Loucy (cell line): ENCODE data around the gene TUB.

Experiments used
- H2AFZ ChIP-seq: fragments of 200-600 bp; sonication (generic); 2 replicates; pipeline ENCODE4 v1.6.0; 2016; ENCODE audit warnings: antibody characterized with exemption, mild to moderate bottlenecking, low read length, moderate library complexity
- H3F3A ChIP-seq: fragments of 200-600 bp; 2 replicates; pipeline ENCODE4 v1.6.0; 2016; ENCODE audit warnings: antibody characterized with exemption, low read depth, mild to moderate bottlenecking
- H3K27me3 ChIP-seq: fragments of 200-600 bp; sonication (generic); 2 replicates; pipeline ENCODE4 v1.6.1; 2014; ENCODE audit warnings: low read length, mild to moderate bottlenecking; ENCODE audit not compliant: insufficient read depth, poor library complexity, severe bottlenecking
- H3K36me3 ChIP-seq: fragments of 200-600 bp; sonication (generic); 2 replicates; pipeline ENCODE4 v1.6.1; 2016; ENCODE audit warnings: low read length; ENCODE audit not compliant: insufficient read depth
- H3K4me1 ChIP-seq: fragments of 200-600 bp; sonication (generic); 2 replicates; pipeline ENCODE4 v1.5.1; 2014; ENCODE audit warnings: low read length, mild to moderate bottlenecking; ENCODE audit not compliant: insufficient read depth, poor library complexity, severe bottlenecking
- H3K4me2 ChIP-seq: fragments of 200-600 bp; sonication (generic); 2 replicates; pipeline ENCODE4 v1.6.0; 2014; ENCODE audit warnings: antibody characterized with exemption, low read length, low read depth, mild to moderate bottlenecking; ENCODE audit not compliant: poor library complexity, severe bottlenecking
- H3K4me3 ChIP-seq: fragments of 200-600 bp; sonication (generic); 2 replicates; pipeline ENCODE4 v1.5.1; 2014; ENCODE audit warnings: low read length, mild to moderate bottlenecking, mixed read lengths; ENCODE audit not compliant: poor library complexity, severe bottlenecking
- H3K79me2 ChIP-seq: fragments of 200-600 bp; sonication (generic); 2 replicates; pipeline ENCODE4 v1.6.1; 2014; ENCODE audit warnings: low read length; ENCODE audit not compliant: insufficient read depth
- H3K9ac ChIP-seq: fragments of 200-600 bp; sonication (generic); 2 replicates; pipeline ENCODE4 v1.6.0; 2014; ENCODE audit warnings: mild to moderate bottlenecking, low read depth, low read length, moderate library complexity; ENCODE audit not compliant: poor library complexity, severe bottlenecking
- H3K9me2 ChIP-seq: fragments of 200-600 bp; sonication (generic); replicated peaks from 2 replicates; pipeline ENCODE4 v1.6.1; 2016; ENCODE audit warnings: low read depth, low read length, mixed read lengths
- H3K9me3 ChIP-seq: fragments of 200-600 bp; sonication (generic); 2 replicates; pipeline ENCODE4 v1.6.1; 2014; ENCODE audit warnings: mild to moderate bottlenecking, antibody characterized with exemption, low read length, low read depth; ENCODE audit not compliant: insufficient read depth
- H4K20me1 ChIP-seq: fragments of 200-600 bp; sonication (generic); 2 replicates; pipeline ENCODE4 v1.6.0; 2014; ENCODE audit warnings: antibody characterized with exemption, low read length, mild to moderate bottlenecking; ENCODE audit not compliant: insufficient read depth, poor library complexity, severe bottlenecking
- EZH2phosphoT487 ChIP-seq: fragments of 200-600 bp; IDR thresholded peaks from 2 replicates; pipeline ENCODE4 v1.6.1; 2018; ENCODE audit warnings: antibody characterized with exemption, mild to moderate bottlenecking, moderate library complexity, borderline replicate concordance
- TF ChIP-seq, protein P1 (sequence below): fragments of 200-600 bp; sonication (generic); conservative IDR thresholded peaks from 2 replicates; pipeline ENCODE4 v1.5.1; 2014; ENCODE audit warnings: mild to moderate bottlenecking, antibody characterized with exemption, low read length

TUB gene

DNA sequence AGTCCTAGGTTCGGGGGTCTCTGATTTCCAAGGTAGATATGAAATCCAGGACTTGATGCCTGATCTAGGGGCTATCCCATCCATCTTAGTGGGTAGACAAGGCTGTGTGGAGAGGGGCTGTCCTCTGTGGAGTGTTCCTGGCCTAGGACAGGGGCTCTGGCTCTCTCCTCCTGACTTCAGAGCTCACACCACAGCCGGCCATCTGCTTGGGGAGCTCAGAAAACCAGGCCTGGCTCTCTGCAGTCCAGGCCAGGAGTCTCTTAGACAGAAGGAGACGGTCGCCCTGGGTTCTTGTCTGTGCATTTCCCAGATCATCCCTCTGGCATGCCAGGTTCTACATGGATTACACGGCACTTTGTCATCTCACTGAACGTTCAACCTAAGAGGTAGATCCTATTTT, 17.9 kb downstream of the TUB start:
- H3K4me1 ChIP-seq = no peaks in the 10 kb centered on the region
- H2AFZ ChIP-seq = no peak overlapping the region
- no peaks in the 10 kb centered on the region for H3K79me2 ChIP-seq
- H3K36me3 ChIP-seq = no peaks in the 10 kb centered on the region
- H3K9me3 ChIP-seq = no peaks in the 10 kb centered on the region
- H3F3A ChIP-seq = no peaks in the 10 kb centered on the region
- H3K27me3 ChIP-seq = no peaks in the 10 kb centered on the region
- H3K4me2 ChIP-seq = no peak overlapping the region
- H3K9ac ChIP-seq = no peak overlapping the region
- TF ChIP-seq, protein P1, sequence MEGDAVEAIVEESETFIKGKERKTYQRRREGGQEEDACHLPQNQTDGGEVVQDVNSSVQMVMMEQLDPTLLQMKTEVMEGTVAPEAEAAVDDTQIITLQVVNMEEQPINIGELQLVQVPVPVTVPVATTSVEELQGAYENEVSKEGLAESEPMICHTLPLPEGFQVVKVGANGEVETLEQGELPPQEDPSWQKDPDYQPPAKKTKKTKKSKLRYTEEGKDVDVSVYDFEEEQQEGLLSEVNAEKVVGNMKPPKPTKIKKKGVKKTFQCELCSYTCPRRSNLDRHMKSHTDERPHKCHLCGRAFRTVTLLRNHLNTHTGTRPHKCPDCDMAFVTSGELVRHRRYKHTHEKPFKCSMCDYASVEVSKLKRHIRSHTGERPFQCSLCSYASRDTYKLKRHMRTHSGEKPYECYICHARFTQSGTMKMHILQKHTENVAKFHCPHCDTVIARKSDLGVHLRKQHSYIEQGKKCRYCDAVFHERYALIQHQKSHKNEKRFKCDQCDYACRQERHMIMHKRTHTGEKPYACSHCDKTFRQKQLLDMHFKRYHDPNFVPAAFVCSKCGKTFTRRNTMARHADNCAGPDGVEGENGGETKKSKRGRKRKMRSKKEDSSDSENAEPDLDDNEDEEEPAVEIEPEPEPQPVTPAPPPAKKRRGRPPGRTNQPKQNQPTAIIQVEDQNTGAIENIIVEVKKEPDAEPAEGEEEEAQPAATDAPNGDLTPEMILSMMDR = no peak
- no peak for TF ChIP-seq EZH2phosphoT487
- no peak overlapping the region for H3K4me3 ChIP-seq
- no peaks in the 10 kb centered on the region for H4K20me1 ChIP-seq
- H3K9me2 ChIP-seq = no peaks in the 10 kb centered on the region

DNA sequence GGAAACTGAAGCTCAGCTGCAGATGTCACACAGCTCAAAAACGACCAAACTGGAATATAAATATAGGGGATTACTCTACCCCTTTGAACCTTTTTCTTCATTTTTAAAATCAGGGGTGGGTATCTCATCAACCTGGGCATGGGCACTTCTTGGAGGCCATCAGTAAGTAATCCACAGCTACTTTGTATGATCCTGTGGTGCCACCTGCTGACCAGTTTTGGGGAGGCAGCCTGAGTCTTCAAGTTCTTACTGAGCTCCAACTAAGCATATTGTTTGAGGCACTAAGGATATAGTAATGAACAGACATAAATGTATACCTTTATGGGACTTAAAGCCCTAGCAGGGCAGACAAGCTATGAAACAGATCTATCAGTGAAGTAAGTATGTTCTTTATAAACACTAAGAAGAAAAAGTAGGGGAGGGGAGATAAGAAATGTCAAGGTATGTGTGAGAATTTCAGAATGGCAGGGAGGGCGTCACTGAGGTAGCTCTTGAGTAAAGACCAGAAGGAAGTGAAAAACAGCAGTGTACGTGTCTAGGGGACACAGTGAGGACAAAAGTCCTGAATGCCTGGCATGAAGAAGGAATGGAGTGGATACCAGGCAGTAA, 18.4 kb downstream of the TUB start:
- Histone ChIP-seq H3K4me3 (no peak overlapping the region), H2AFZ (0 out of 2 replicates have a peak overlapping the region, but pooled peaks have one; percentile 0), H3K9me2 (no peaks in the 10 kb centered on the region), H4K20me1 (no peaks in the 10 kb centered on the region), H3K36me3 (no peaks in the 10 kb centered on the region), H3K9ac (no peak overlapping the region), H3K27me3 (no peaks in the 10 kb centered on the region), H3K79me2 (no peaks in the 10 kb centered on the region), H3K9me3 (no peaks in the 10 kb centered on the region), H3K4me1 (no peaks in the 10 kb centered on the region), H3F3A (no peaks in the 10 kb centered on the region), H3K4me2 (no peak overlapping the region)
- TF ChIP-seq EZH2phosphoT487 = no peak
- TF ChIP-seq, protein P1 = peak; percentile 94

DNA sequence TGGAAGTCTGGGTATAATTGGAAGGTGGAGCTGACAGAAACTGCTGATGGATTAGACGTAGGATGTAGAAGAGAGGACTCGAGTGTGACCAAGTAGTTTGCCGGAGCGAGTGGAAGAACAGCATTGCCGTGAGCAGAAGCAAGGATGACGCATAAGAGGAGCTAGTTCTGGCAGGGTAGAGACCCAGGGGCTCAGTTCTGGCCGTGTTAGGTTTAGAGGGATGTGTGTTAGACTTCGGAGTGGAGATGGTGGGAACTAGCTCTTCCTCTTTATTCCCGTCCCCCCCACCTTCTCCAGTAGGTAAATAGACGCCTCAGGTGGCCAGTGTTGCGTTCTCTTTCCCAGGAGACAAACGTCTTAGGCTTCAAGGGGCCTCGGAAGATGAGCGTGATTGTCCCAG, 19.1 kb downstream of the TUB start:
- no peak overlapping the region for H2AFZ ChIP-seq
- H3K27me3 ChIP-seq = no peaks in the 10 kb centered on the region
- no peaks in the 10 kb centered on the region for H3K4me1 ChIP-seq
- H4K20me1 ChIP-seq = no peaks in the 10 kb centered on the region
- H3K4me3 ChIP-seq = no peak overlapping the region
- H3K36me3 ChIP-seq = no peaks in the 10 kb centered on the region
- no peaks in the 10 kb centered on the region for H3F3A ChIP-seq
- no peak for TF ChIP-seq EZH2phosphoT487
- TF ChIP-seq, protein P1 = no peak
- H3K9me3 ChIP-seq = no peaks in the 10 kb centered on the region
- no peak overlapping the region for H3K9ac ChIP-seq
- no peak overlapping the region for H3K4me2 ChIP-seq
- H3K9me2 ChIP-seq = no peaks in the 10 kb centered on the region
- no peaks in the 10 kb centered on the region for H3K79me2 ChIP-seq
